Mucosa of gallbladder (tissue), 1 donor: ENCODE measurements around the gene INF2. TPM values are rescaled to one million over a fixed set of nuclear protein-coding genes. Genes with fewer than 3 reads are reported as not detected.
"Not testable (repeated sequence)": the region's sequence is repeated elsewhere in the genome, so short reads cannot be mapped to it uniquely, and the experiment has no call there.

Experiments
- DNase-seq: peaks from one replicate; pipeline ENCODE4 v3.0.0-alpha.2; 2020; ENCODE audit warnings: low spot score
- total RNA-seq: library from RNA; stranded (reverse); gene quantifications from one replicate; pipeline ENCODE4 v1.2.1, GENCODE V29; 2021
- donor health status: DM: no; HTN: no; CAD: no.

INF2 gene
- total RNA-seq, 1 donor from 2014 or later: 306 TPM

GRCh38 chr14:104734991-104735779, 45.8 kb downstream of the INF2 start:
- peak; percentile 44 for DNase-seq

- DNase-seq: peak; percentile 89
These were observed 46.6 kb downstream of the INF2 start for GRCh38 chr14:104735830-104736642.

- no peak for DNase-seq
These were observed 49.1 kb downstream of the INF2 start for GRCh38 chr14:104738375-104739019.

- no peak for DNase-seq
These were observed 49.6 kb downstream of the INF2 start for GRCh38 chr14:104739026-104739425.

GRCh38 chr14:104739546-104740516, 50.4 kb downstream of the INF2 start:
- no peak for DNase-seq

GRCh38 chr14:104741108-104741802, 51.8 kb downstream of the INF2 start:
- DNase-seq: no peak

GRCh38 chr14:104741803-104742251, 52.4 kb downstream of the INF2 start:
- DNase-seq: no peak

GRCh38 chr14:104742586-104743455, 53.4 kb downstream of the INF2 start:
- DNase-seq: no peak

GRCh38 chr14:104743461-104744380, 54.3 kb downstream of the INF2 start:
- no peak for DNase-seq

- no peak for DNase-seq
These were observed 55.1 kb downstream of the INF2 start for GRCh38 chr14:104744484-104744883.

- DNase-seq: no peak
These were observed 56.0 kb downstream of the INF2 start for GRCh38 chr14:104745431-104745830.

- no peak for DNase-seq
These were observed 56.7 kb downstream of the INF2 start for GRCh38 chr14:104746071-104746545.

GRCh38 chr14:104746934-104747481, 57.6 kb downstream of the INF2 start:
- DNase-seq: peak; percentile 54

GRCh38 chr14:104747876-104748275, 58.5 kb downstream of the INF2 start:
- DNase-seq: no peak

- DNase-seq: peak; percentile 61
These were observed 59.8 kb downstream of the INF2 start for GRCh38 chr14:104749111-104749649.

GRCh38 chr14:104750056-104750752, 60.8 kb downstream of the INF2 start:
- DNase-seq: no peak

- not testable (repeated sequence) for DNase-seq
These were observed 61.3 kb downstream of the INF2 start for GRCh38 chr14:104750753-104751057.
